HG03097 (cell line): ENCODE measurements around the gene ZNF692.
"Not testable (repeated sequence)": the region's sequence is repeated elsewhere in the genome, so short reads cannot be mapped to it uniquely, and the experiment has no call there.

Experiments
- ATAC-seq: cut with Tn5 transposase; IDR thresholded peaks from one replicate; pipeline ENCODE4 v1.9.1; 2021; ENCODE audit not compliant: unreplicated experiment, low FRiP score

ZNF692 gene

GRCh38 chr1:248882427-248882826 lies 23.5 kb upstream of the ZNF692 start:
- ATAC-seq, result not testable (repeated sequence)

- ATAC-seq, result no peak
These were observed 22.4 kb upstream of the ZNF692 start for GRCh38 chr1:248881261-248881660.

- peak; percentile 58 for ATAC-seq
These were observed 15.2 kb upstream of the ZNF692 start for GRCh38 chr1:248873993-248874533.

- peak; percentile 81 for ATAC-seq
These were observed 14.6 kb upstream of the ZNF692 start for GRCh38 chr1:248873409-248873992.

- ATAC-seq, result peak; percentile 42
These were observed 14.0 kb upstream of the ZNF692 start for GRCh38 chr1:248872752-248873408.

GRCh38 chr1:248871837-248872401 lies 13.0 kb upstream of the ZNF692 start:
- ATAC-seq, result no peak

GRCh38 chr1:248862998-248863881 lies 4.4 kb upstream of the ZNF692 start:
- peak; percentile 48 for ATAC-seq

GRCh38 chr1:248862695-248862997 lies 3.8 kb upstream of the ZNF692 start:
- peak; percentile 7 for ATAC-seq

GRCh38 chr1:248861616-248862015 lies 2.7 kb upstream of the ZNF692 start:
- no peak for ATAC-seq

GRCh38 chr1:248860007-248860406 lies 1.1 kb upstream of the ZNF692 start:
- ATAC-seq, result no peak

GRCh38 chr1:248858096-248858890 lies 592 bp downstream of the ZNF692 start:
- ATAC-seq, result peak; percentile 15

- no peak for ATAC-seq
These were observed 1.2 kb downstream of the ZNF692 start for GRCh38 chr1:248857749-248858095.

- no peak for ATAC-seq
These were observed 1.7 kb downstream of the ZNF692 start for GRCh38 chr1:248857201-248857600.

GRCh38 chr1:248856176-248856575 lies 2.7 kb downstream of the ZNF692 start:
- ATAC-seq, result no peak

GRCh38 chr1:248855580-248855979 lies 3.3 kb downstream of the ZNF692 start:
- ATAC-seq, result no peak

GRCh38 chr1:248853663-248854375 lies 5.1 kb downstream of the ZNF692 start:
- ATAC-seq, result no peak

- ATAC-seq, result no peak
These were observed 6.1 kb downstream of the ZNF692 start for GRCh38 chr1:248852481-248853405.

GRCh38 chr1:248851390-248851789 lies 7.5 kb downstream of the ZNF692 start:
- no peak for ATAC-seq
